ENCODE results near the gene GPR151.
"Not testable (repeated sequence)": the region's sequence is repeated elsewhere in the genome, so short reads cannot be mapped to it uniquely, and the experiment has no call there.

The GPR151 gene

GRCh38 chr5:146516151-146516475 lies at the start of gene GPR151:
Gene GPR151 (minus strand): TSS chr5:146516190. CDS start chr5:146516113, 77 bp downstream.
- DNase-seq: no peak

DNA sequence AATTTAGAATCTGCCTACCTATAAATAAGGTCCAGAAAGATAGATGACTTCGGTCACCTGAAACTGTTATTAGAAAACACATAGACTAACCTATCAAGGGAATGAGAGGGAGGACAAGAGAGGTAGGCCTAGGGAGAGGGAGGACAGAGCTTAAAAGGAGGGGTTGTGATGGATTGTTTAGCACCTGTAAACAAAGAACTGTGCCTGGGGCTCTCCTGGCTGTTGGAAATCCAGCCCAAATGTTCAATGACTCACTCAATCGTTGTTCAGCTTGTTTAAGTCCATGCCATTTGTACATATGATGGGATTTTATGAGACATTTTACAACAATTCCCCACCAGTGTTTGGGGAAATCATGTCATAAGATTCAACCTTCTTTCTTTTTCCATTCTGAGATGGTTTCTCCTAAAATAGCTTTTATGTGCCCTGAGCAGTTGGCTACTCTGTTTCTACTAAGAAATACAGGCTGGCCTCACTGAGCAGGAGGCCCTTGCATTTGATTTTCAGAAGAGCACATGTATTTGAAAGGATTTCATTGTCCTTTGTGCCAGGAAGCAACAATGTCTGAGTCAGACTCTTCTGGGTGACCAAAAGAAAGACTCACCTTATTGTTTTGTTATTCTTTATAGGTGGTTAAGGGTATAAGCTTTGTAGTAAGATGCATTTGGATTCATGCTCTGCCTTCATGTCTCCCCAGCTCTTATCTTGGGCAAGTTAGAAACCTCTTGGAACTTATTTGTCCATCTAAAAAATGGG lies 48.2 kb upstream of the GPR151 start:
- DNase-seq: no peak

DNA sequence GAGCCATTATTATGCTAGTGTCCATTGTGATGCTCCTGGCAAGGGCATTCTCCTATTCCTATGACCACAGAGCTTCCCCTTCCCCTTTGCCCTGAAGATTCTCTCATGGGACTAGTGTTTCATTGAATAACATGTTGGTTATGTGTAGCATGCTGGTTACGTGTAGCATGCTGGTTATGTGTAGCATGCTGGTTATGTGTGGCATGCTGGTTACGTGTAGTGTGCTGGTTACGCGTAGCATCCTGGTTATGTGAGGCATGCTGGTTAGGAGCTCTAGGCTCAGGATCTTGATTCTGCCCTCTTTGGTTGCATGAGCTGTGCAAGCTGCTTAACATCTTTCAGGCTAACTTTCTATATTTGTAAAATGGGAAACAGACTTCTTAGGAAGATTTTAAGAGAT lies 46.5 kb upstream of the GPR151 start:
- DNase-seq: no peak

DNA sequence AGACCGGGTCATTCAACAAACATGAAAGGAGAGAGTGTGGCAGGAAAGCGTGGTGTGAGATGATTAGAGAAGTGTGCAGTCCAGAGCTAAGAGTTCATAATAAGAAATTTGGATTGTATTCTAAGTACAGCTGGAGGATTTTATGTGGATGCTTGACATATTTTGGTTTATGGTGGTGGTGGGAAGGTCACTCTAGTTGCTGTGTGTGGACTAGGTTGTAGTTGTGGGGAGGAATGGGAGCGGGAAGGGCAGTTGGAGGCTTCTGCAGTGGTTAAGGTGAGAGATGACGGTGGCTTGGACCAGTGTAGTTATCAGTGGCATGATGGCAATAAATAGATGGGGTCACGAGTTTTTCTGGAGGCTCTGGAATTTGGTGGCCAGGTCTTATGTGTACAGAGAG lies 45.7 kb upstream of the GPR151 start:
- no peak for DNase-seq

DNA sequence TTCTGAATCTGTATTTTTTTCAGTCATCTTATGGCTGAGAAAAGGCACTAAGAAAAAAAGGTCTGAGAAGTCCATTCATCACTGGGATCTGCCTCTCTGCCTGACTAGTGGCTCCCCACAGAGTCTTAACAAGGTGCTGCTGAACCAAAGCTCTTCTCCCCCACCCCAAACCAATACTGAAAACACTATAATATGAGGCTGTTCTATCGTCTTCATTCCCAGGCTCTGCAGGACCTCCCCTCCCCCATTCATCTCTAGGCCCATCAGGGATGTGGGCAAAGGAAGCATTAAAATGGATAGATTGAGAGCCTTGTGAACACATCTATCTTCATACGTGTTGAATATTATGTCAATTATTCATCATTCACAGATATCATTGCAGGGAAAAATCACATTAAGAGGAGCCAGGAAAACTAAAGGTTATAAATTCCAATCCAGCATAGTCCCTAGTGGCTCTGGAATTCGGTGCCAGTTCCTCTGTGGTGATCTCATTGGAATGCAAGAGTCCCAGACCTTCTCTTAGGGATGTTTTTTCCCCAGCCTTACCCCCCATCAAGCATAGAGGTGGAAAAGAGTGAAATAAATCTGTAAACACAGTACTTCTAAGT lies 44.3 kb upstream of the GPR151 start:
- no peak for DNase-seq

DNA sequence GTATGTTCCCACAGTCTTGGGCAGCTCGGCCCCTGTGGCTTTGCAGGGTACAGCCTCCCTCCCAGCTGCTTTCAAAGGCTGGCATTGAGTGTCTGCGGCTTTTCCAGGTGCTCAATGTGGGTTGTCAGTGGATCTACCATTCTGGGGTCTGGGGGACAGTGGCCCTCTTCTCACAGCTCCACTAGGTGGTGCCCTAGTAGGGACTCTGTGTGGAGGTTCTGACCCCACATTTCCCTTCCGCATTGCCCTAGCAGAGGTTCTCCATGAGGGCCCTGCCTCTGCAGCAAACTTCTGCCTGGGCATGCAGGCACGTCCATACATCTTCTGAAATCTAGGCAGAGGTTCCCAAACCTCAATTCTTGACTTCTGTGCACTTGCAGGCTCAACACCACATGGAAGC lies 40.9 kb upstream of the GPR151 start:
- not testable (repeated sequence) for DNase-seq

GRCh38 chr5:146553446-146553845 lies 37.5 kb upstream of the GPR151 start:
- no peak for DNase-seq

DNA sequence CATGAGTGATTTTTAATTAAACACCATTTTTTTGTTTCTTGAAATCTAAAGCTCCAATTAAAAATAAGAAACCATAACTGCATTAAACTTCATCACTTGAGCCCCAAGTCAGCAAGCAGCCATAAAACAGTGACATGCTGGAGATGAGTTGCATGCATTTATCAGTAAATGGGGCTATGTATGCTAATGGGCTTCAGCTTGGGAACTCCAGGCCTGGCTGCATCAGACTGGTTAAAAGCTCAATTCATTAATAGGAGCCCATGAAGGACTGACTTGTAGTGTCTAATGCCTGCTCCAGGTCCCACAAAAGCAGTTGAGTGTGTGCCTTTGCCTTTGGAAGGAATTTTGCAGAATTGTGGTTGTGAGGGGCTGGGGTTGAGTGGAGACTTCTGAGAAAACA lies 33.6 kb upstream of the GPR151 start:
- DNase-seq: no peak

DNA sequence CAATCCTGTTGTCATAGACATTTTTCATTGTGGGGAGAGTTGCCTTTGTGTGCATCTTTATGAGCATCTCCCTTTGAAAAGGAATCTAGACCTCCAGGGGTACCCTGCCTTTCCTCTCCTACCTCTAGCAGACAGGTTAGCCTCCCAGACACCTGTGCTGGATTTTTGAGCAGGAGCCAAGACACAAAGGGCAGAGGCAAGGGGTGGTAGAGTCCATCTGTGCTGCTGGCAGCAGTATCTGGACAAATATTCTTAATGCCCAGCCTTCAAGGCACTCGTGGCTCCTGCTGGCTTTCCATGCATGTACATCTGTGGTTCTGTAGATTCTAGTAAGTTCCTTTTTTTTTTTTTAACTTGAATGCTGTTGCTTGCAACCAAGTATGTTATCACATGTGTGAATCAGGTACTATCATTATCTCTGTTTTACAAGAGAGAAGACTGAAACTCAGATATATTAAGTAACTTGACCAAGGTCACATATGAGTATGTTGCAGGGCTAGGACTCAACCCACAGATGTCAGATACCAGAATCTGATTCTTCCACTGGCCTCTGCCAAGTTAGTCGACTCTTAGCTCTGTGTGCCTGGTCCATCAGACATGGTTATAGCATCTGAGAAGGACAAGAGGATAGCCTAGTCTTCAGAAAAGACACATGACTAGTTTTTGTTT lies 32.9 kb upstream of the GPR151 start:
- DNase-seq: no peak

DNA sequence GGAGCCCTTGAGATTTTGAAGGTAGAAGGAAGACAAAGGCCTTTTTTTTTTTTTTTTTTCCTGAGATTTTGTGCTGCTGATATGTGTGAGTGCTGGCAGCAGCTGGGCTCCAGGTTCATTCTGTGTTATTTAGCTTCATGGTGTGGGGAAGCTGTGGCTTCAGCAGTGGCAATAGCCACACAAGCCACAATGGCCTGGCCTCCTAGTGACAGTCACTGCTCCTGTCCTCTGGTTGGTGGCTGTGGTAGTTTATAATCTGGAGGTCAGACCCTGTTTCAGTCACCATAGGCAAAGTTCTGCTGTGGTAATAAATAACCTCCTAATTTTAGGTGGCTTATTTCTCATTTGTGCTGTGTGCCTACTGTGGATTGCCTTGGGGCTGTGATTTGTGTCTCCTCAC lies 28.2 kb upstream of the GPR151 start:
- no peak for DNase-seq

DNA sequence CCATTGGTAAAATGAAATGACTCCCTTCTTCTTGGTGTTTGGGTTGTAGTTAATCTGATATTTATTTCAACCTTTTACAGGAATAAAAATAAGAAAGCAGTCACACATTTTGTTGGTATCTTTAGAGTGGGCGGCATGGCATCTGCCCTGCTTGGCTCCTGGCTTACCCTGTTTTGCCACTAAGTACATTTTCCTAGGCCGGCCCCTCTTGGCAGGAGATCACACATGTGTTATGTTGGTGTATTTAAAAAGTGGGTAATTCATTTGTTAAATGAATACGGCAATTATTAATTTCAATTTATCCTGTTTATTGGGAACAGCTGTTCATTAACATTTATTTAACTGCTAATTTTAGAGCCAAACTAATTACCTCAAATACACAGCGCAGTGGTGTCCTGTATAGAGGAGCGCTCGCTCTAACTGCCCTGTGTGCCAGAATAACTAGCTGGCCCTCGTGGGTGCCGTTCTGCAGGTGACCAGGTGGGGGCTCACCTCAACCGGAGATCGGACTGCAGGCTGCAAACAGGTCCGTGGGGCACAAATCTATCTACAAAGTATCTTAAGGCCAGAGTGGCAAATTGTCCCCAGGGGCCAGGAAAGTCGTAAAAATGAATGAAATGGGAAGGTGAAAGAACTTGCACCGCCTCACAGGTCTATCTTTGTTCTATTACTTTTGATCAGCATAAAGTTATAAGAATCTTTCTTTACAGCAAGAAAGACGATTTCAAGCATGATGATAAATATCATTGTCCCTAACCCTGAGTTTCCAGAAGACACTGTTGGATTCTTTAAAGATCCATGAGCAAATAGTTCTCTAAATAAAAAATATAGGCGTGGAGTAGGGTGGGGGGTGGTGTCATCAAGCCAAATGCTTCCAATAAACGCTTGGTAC lies 26.2 kb upstream of the GPR151 start:
- peak; percentile 23 for DNase-seq

DNA sequence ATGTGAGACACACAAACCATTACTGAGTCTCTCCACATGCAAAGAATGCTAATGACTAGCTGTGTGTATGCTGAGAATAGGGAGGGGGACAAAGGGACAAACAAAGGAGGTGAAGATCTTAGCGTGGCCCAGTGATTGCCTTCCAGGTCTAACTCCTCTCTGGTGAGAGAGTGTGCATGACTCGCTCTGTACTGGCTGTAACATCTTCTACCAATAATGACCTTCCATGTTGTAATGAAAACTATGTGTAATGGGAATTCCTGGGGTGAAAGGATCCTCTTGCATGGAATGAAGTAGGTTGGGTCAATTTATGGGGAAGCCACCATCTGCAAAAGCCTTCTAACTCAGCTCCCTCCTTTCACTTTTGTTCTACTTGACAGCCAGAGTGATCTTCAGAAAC lies 24.4 kb upstream of the GPR151 start:
- DNase-seq: no peak

- DNase-seq: no peak
Measured at GRCh38 chr5:146539973-146540372, 24.0 kb upstream of the GPR151 start.

DNA sequence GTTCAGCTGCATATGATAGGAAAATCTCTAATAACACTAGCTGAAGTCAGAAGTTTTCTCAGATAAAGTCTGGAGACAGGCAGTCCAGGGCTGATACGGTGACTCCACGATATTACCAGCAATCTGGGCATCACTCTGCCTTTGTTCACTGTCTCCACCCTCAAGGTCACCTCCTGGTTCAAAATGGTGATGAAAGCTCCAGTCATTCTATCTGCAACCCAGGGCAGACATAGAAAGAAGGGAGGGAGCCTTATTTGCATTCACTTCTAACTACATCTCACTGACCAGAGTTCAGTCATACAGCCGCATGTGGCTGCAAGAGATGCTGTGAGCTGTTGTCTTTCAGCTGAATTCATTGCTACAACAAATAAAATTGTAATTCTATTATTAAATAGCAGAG lies 22.4 kb upstream of the GPR151 start:
- DNase-seq: no peak

DNA sequence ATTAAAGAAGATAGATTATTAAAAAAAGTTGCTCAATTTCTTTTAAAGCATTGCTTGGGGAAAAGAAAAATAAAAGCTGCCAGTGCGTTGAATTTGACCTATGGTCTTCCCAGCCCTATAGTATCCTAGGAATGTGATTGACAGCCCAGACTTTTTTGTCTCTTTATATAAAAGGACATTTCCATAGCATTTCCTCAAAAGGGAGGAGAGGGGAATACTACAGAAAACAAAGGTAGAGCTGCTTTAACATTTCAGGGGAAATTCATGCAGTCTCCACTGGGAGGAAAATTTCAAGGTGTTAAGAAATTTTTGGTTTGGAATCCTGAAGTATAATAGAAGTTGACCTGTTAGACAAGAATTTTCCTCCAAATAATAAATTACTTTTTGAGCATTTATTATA lies 17.9 kb upstream of the GPR151 start:
- DNase-seq: no peak

DNA sequence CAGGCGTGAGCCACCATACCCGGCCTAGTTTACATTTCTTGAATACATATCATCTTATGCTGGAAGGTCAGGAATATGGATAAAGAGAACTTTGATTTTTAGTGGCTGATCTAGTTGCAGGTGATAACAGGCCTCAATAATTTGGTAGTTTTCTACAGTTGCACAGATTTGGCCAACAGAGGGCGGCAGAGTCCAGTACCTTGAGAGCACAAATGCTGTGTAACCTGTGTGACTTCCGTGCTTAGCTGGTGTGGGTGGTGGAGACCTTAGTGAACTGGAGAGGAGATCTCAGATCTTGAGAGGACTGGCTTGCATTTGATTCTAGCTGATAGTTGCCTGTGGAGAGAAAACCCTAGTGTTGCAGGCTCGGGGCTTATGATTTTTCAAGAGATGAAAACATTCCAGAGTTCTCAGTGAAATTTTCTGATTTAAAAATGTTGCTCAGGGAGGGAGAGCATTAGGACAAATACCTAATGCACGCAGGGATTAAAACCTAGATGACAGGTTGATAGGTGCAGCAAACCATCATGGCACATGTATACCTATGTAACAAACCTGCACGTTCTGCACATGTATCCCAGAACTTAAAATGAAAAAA lies 17.4 kb upstream of the GPR151 start:
- peak; percentile 29 for DNase-seq

- DNase-seq: no peak
Measured at GRCh38 chr5:146529984-146530383, 14.0 kb upstream of the GPR151 start.

DNA sequence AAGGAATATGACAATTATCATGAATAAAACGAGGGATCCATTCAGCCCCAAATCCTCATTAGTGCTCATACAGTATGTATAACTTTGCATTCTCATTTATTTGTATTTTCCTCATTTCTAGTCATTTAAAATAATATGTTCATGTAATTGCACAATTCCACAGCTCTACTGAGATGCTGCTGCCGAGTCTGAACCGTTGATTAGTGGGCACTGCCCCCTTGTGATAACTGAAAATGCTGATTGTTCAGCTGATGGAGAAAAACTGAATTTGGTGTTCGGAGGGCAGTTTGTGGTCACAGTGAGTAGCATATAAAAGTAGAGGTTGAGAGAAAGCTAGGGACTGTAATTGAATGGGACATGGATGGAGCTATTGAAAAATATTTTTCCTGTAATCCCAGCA lies 12.2 kb upstream of the GPR151 start:
- DNase-seq: no peak

DNA sequence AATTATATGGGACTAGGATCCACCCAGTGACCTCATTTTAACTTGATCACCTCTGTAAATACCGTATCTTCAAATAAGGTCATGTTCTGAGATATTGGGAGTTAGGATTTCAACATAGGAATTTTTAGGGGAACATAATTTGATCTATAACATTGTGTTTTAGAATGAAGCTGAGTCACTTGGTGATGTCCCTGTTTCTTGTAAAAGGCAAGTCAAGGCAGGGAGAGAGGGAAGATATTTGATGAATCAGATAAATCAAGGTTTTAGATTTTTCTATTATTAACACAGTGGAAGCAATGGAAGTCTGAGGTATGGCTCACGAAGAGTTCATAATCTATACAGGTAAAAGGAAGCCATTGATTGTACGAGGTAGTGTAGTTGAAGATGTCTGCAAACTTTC lies 11.8 kb upstream of the GPR151 start:
- no peak for DNase-seq

DNA sequence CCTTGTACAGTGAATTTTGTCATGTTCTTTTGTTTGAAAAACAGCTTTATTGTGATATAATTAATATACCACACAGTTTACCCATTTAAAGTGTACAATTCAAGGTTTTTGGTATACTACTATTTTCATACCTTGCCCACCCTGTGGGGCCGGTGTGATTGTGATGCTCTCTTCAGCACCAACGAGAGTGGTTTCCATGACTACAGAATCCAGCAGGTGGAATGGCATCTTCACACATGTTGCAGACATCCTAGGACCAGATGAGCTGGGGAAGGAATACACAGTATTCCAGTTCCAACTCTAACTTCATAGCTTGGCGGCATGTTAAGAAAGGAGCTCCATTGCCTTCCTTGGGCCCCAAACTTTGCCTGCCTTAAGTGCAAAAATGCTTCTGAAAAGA lies 7.7 kb upstream of the GPR151 start:
- no peak for DNase-seq

DNA sequence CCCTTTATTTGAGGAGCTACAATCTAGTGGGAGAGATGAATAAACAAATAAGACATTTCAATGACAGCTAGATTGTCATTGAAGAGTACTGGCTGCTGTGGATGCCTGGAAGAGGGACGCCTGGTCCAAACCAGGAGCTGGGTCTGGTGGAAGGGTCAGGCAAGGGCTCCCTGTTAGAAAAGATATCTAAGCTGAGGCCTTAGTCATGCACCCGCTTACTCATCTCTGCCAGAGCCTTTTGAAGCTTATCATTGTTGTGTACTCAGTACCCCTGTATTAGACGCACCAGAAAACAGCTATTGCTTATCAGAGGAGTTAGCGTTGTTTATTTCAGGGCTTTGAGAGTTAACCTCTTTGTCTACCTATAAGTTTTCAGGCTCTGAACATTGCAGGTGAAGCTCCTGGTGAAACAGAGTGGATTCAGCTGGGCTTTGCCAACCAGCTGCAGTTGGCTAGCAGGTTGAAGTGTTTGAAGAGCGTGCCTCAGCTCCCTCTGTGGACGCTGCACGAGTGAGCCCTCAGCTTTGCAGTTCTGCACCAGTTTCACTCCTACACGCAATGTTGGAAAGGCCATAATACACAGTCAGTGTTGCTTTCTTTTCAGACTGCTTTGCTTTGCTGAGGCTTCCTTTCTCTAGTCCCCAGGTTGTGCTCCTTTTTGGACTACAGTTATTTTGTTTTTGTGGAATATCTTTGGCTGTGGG lies 5.6 kb upstream of the GPR151 start:
- no peak for DNase-seq

DNA sequence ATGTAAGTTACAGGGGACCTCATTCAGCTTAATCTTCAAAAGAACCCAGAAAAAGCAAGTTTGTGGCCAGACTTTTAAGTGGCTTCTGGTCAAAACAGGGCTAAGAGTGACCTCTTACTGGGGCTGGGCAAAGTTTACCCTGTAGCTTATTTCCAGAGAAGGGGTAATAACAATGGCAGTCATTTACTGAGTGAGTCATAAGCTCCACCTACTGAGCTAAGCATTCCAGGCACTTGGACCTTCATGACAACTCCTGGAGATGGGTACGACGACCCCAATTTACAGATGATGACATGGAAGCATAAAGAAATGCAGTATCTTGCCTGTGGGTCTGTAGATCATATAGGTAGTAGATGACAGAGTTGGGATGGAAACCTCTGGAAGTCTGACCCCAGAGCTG lies 4.7 kb upstream of the GPR151 start:
- no peak for DNase-seq
